GM19351 (cell line): ENCODE results near the gene CPPED1.

Experiments
- ATAC-seq: cut with Tn5 transposase; IDR thresholded peaks from one replicate; pipeline ENCODE4 v1.9.1; 2021; ENCODE audit warnings: mild to moderate bottlenecking, moderate library complexity; ENCODE audit not compliant: unreplicated experiment

The CPPED1 gene

DNA sequence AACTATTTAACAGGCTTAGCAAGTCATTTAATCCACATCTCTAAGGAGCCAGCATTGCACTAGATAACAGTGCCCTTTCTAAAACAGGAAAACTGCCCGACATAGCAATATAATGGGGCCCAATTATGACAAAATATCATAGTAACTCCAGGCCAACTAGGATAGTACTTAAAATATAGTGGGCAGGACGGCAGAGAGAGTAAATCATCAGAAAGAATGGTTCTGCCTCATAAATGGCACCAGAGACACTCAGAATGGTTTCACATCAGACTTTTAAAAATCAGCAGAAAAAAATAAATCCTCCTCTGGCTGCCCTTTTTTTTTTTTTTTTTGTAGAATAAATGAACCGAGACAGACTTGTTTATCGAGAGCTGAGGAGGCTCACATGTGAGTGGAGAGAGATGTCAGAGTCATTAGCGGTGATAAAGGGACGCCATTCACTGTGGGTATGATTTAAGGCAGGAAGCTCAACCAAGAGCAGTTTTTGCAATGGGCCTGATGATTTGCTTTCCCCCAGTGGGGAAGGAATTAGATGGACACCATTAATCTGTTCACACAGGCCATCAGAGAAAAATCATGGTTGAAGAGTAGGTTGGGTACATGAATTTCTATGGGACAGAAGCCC, 62.6 kb downstream of the CPPED1 start:
- no peak for ATAC-seq

DNA sequence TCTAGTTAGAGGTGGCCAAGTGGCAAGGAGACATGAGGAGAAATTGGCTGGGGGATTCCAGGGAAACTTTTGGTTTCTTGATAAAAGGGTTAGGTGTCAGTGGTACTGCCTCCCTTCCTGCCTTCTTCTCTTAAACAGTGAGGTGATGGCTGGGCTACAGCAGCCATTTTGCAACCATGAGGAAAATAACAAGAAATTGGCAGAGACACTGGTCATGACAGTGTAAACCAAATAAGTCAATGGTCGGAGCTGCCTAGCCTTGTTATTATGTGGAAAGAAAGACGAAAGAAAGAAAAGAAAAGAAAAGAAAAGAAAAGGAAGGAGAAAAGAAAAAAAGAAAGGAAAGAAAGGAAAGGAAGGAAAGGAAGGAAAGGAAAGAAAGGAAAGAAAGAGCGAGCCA, 63.9 kb downstream of the CPPED1 start:
- no peak for ATAC-seq

DNA sequence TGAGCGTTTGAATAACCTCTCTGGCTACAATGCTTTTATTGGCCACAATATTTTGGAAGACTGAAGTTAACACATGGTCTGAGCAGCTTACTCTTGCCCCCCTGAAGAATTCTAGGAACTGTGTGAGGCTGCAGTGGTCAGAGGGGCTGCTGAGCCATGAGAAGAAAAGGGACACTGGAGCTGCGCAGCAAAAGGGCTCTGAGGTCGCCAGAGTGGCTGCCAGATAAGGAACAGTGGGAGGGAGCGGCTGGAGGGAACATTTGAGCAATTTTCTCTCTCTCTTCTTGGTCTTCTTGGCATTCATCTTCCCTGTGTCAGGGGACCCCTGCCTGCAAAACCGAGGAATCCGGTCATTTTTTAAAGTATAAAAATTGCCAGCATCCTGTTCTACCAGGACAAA, 66.1 kb downstream of the CPPED1 start:
- ATAC-seq = no peak

DNA sequence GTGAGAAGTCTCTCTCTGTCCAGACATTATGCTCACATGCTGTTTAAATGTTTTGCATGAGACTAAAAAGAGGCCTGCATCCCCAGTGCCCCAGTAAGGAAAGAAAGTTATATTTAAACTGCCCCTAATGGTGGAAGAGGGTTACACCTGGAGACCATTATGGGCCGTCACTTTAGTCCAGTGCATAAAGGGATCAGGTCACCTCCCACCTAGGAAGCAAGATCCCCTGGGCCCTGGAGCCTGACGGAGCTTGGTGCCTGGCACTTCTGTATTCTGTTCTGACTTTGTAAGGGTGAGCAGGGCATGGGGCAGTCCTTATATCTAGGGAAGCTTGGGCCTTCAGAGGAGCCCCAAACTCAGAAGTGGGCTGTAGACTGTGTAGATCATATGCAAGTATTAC, 67.9 kb downstream of the CPPED1 start:
- no peak for ATAC-seq

DNA sequence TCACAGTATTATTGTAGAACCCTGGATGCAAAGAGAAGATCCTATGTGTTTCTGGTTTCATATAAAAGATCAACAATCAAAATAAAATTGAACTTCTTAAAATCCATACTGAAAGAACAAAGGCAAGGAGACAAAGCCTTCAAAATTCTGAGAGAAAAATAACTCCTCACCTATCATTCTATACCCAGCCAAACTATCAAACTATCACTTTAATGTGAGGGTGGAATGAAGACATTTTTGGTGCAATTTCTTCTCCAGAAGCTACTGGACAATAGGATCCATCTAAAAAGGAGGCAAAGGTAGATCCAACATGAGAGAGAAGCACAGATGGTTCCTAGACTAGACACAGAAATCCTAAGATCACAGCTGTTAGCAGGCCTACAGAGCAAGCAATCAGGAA, 71.1 kb downstream of the CPPED1 start:
- no peak for ATAC-seq

DNA sequence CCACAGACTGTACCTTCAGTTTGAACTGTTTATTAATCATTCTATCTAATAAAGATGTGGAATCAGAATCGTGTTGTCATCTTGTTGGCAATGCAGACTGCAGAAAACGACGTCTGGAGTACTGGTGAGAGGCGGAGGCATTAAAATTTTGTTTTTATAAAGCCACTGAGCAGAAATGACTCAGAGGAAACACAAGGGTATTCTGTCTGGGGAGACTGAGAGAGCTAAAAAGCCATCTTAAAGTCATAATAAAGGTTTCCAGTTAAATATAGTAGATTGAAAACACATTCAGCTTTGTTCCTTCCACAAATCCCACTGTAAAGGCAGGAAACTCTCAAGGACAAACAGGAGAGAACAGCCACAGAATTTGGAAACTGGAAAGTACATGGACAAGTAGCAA, 74.2 kb downstream of the CPPED1 start:
- no peak for ATAC-seq

DNA sequence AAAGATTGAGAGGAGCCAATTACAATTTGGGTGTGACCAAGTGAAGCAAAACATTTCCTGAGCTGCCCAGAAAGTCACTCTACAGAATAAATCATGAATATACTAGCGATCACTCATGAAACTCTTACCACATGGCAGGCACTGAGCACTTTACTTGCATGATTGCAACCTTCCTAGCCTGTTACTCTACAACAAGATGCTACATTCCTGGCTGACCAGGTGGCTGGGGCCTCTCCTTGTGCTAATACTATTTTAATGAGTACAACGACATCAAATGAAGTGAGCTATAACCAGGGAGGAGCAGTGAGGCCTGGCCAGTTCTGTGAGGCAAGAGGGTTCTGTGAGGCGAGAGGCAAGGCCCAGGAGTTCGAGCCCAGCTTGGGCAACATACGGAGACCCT, 75.2 kb downstream of the CPPED1 start:
- no peak for ATAC-seq

DNA sequence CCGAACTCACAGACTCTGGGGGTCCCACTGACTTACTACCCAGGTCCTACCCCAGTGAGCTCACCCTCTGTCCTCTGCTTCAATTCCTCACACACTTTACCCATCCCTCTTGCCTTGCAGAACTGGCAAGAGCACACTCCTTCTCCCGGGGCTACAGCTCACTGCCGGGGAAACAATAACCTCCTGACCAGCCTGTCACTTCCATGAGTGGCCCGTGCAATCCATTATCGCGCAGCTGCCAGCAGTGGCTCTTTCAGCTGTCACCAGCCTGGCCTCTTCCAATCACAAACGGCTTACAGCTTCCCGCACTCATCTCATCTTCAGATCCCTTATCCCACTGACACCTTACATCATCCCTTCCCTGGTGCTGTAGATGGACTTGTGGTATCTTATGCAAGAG, 79.5 kb downstream of the CPPED1 start:
- ATAC-seq = no peak

DNA sequence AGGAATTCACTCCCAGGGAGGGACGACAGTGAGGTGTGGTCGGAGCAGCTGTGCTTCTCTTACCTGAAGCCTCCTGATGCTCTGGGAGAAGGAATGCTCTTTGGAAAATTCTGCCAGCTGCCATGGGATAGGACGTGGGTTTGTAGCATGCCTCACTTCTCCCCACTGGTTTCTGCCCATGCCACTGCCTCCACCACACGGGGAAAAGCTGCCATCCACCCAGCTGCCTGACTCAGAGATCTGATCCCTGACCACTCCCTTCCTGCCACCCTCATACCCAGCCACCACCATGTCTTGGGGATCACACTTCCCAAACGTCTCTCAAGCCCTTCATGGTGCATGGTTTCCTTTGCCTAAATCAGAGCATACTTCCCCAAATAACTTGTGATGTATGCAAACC, 80.0 kb downstream of the CPPED1 start:
- no peak for ATAC-seq

DNA sequence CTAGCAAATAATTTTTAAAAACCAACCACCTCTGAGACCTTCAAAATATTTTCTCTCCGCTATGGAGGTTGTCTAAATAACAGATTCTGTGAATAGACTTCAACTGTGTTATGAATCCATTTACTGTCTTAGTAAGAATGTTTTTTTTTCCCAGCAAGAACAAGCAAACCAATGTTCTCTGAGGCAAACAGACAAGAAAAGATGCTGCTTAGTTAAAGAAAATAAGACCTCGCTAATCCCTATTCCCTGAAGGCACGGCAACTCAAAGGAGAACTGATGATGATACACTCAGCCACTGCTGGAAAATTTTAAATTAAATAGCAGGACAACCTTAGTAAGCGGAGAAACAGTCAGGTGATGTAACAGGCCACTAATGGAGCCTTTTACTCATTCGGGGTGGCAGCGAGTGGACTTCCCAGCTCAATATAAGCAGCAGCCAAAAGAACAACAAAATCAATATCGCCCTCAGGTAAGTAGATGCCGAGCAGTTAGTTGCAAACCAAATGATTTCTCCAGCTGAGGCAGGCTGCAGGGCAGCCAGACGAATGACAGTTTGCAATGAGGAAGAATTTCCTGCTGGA, 81.8 kb downstream of the CPPED1 start:
- no peak for ATAC-seq

DNA sequence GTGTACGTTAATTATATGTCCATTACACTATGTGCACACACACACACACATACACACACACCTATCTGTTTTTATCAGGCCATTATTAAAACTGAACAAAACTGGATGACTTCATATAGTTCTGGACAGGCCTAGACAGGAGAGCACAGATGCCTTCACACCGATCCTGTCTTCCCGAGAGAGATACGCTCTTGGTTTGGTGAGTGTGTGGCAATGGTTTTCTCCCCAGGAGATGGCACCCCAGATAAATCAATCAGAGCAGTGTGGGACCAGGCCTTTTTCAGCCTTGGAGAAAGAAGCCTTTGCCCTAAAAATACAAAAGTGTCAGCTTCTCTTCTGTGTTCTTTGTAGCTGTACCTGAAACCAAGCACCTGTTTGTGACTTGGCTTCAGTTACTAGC, 83.7 kb downstream of the CPPED1 start:
- no peak for ATAC-seq

DNA sequence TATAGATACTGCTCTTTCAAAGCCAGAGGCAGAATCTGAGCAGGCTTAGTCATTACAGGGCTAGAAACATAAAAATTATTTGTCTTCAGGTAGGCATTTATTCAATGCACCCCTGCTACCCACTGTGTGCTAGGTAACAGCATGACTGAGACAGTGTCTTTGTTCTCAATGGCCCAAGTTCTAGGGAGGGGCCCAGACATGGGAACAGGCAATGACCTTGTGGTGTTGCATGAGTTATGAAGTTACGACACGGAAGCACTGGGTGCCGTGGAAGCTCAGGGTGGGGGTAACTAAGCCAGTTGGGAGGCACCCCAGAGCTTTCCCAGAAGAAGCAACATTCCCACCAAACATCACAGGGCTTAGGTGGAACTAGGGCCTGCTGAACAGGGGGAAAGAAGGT, 87.0 kb downstream of the CPPED1 start:
- ATAC-seq = no peak

DNA sequence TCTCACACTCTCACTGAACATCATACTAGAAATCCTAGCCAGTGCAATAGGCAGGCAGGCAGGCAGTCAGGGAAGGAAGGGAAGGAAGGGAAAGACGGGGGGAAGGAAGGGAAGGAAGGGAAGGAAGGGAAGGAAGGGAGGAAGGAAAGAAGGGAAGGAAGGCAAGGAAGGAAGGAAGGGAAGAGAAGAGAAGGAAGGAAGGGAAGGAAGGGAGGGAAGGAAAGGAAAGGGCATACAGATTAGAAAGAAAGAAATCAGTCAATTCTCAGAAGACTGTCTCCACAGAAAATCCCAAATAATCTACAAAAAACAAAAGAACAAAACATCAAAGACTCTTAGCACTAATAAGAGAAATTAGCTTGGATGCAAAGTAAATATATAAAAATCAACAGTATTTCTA, 93.9 kb downstream of the CPPED1 start:
- no peak for ATAC-seq

DNA sequence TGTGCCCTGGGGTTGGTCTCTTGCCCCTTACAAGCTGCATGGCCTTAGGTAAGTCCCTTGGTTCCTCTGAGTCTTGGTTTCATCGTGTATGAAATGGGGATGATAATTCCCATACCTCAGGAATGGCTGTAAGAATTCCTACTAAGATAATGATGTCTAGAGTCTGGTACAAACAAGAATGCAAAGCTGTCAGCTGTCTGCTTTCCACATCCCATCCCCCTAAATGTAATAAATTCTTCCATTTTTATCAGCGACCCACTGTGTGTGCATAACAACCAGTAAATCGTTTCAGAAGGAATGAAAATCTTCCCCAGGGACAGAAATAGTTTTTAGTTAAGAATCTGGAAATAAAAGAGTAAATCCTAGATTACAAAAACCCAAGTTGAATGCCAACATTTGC, 95.4 kb downstream of the CPPED1 start:
- ATAC-seq = no peak

DNA sequence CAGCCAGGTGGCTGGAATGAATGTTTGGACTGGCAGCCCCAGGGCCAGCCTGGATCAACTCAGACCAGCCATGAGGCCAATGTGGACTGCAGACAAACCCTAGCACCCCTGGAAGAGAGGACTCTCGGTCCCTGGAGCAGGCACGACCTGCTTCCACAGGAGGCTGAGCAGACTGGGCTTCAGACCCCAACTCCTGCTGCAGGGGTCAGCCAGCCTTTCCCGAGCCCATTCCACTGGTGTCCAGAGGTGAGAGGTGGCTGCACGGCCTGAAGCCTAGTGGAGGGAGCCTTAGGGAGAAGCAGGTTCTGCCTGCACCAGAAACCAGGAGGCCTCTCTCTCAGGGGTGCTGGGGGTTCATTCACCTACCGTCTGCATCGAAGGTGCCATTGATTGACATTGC, 97.1 kb downstream of the CPPED1 start:
- no peak for ATAC-seq

DNA sequence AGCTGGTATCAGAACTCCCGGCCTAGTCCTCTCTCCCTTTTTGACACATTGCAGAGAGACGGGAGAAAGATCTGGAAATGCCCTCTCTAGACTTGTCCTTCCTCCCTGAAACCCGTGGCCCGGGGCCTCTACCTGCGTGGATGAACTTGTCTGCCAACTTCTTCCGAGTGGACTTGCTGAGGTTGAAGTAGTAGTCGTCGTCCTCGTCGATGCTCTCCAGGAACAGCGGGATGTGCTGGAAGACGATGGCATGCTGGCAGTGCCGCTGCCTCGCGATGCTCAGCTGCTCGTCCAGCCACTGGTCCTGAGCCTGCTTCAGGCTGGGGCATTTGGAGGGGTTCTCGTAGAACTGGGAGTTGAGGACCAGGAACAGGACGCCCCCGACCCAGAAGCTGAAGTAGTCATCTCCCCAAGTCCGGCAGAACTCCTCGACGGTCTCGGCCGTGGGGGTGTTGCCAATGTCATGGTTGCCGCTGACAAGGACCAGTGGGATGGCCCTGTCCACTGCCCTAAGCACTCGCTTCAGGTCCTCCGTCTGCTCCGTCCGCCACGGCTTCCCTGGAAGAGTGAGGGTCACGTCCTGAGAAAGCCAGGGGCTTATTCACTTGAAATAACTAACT, 99.1 kb downstream of the CPPED1 start:
- no peak for ATAC-seq

DNA sequence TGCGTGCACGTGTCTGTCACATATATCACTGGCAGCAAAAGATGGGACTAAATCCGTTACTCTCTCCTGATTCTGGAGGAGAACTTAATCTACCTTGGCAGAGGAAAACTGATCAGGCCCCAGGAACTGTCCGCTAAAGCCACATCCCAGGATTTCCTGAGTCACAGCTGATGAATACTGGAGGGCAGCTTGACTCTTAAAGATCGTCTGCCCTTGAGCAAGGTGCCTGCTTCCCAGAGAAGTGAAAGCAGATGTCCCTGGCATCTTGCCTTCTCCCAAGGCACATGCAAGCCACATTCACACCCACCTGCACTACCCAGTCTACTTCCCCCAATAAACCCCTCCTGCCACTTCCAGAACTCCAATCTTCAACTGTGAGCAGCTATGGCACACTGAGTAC, 99.8 kb downstream of the CPPED1 start:
- ATAC-seq = no peak

DNA sequence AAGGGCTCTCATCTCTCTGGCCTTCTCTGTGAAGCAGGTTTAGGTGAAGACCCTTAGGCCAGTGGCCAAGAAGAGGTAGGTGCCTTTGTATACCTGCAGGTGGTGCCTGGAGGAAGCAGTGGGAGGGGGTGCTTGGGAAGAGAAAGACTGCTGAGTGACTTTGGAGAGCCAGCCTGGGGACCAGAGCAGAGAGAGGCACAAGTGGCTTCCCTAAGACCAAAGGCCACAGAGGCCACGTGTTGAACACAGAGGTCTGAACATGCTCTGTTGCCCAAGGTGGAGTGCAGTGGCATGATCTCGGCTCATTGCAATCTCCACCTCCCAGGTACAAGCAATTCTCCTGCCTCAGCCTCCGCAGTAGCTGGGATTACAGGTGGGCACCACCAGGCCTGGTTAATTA, 103.5 kb downstream of the CPPED1 start:
- no peak for ATAC-seq

DNA sequence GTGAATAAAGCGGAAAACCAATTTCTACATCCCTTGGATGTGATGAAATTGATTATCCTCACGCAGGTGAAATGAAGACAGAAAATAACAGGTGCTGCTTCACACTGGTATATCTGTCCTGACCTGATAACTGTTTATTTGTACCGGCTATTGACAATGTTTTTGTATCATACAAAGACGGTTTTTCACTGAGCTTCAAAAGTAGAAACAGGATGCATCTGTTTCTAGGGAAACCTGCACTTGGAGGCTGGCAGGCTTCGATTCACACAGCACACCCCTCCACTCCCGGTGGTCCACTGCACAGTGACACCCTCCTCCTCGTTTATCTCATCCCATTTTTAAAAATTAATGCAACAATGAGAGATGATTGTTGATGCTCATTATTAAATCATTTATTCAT, 104.5 kb downstream of the CPPED1 start:
- no peak for ATAC-seq

DNA sequence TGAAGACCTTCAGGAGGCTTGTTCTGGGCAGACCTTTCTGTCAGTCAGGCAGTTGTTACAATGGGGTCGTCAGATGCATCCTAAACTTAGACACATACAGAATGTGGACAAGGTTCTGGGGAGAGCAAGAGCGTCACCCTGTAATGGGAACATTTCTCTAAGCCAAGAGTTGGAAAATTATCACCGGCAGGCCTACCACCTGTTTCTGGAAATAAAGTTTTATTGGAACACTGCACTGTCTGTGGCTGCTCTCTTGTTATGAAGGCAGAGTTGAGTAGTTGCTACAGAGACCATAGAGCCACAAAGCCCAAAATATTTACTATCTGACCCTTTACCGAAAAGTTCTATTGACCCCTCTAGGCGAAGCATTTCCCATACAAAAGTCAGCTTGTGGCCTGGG, 106.2 kb downstream of the CPPED1 start:
- ATAC-seq = no peak

DNA sequence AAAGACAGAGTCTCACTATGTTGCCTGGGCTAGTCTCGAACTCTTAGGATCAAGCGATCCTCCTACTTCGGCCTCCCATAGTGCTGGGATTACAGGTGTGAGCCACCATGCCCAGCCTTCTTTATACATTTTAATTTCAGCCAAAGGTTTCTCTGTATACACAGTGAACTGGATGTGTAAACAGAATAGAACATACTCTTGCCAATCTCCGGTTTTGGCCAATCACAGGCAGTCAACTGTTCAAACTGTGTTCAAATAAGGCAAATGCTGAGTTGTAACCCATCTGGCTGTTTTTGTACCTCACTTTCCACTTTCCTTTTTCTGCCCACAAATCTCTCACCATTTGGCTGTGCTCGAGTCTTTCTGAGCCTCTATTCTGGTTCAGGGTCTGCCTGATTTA, 108.2 kb downstream of the CPPED1 start:
- no peak for ATAC-seq

DNA sequence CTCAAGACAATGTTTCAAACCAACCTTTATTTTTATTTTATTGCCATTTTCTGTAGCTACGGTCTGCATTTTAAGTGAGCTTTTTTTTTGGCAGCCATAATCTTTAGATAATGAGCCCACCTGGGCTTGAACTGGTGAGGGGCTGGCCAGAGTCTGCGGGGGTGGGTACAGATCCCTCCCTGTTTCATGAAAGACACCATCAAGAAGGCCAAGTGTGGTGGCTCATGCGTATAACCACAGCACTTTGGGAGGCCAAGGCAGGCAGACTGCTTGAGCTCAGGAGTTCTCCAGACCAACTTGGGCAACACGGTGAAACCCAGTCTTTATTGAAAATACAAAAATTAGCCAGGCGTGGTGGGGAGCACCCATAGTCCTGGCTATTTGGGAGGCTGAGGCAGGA, 113.7 kb downstream of the CPPED1 start:
- no peak for ATAC-seq
